CD4-positive, alpha-beta T cell treated with Interferon gamma for 1 hour (primary cell): ENCODE measurements around the gene MSH5.
"Not testable (repeated sequence)": the region's sequence is repeated elsewhere in the genome, so short reads cannot be mapped to it uniquely, and the experiment has no call there.

ENCODE experiments used
- DNase-seq: peaks from one replicate; pipeline ENCODE4 v3.0.0-alpha.2; 2020

MSH5 gene

GRCh38 chr6:31739639-31740396 lies at the start of gene MSH5:
Gene MSH5 (plus strand): TSS chr6:31740005. CDS start chr6:31740467, 462 bp downstream.
- peak; percentile 98 for DNase-seq

- no peak for DNase-seq
Measured at GRCh38 chr6:31690231-31691077, 49.4 kb upstream of the MSH5 start.

- DNase-seq, result no peak
Measured at GRCh38 chr6:31691078-31691463, 48.7 kb upstream of the MSH5 start.

- no peak for DNase-seq
Measured at GRCh38 chr6:31691564-31692108, 48.2 kb upstream of the MSH5 start.

- no peak for DNase-seq
Measured at GRCh38 chr6:31692353-31692752, 47.5 kb upstream of the MSH5 start.

- no peak for DNase-seq
Measured at GRCh38 chr6:31692886-31693285, 46.9 kb upstream of the MSH5 start.

GRCh38 chr6:31693535-31693934 lies 46.3 kb upstream of the MSH5 start:
- DNase-seq, result no peak

- no peak for DNase-seq
Measured at GRCh38 chr6:31697555-31697954, 42.2 kb upstream of the MSH5 start.

- DNase-seq, result no peak
Measured at GRCh38 chr6:31700740-31701401, 38.9 kb upstream of the MSH5 start.

GRCh38 chr6:31701666-31702404 lies 38.0 kb upstream of the MSH5 start:
- no peak for DNase-seq

- DNase-seq, result no peak
Measured at GRCh38 chr6:31702405-31702818, 37.4 kb upstream of the MSH5 start.

- DNase-seq, result peak; percentile 98
Measured at GRCh38 chr6:31702819-31703716, 36.7 kb upstream of the MSH5 start, which contains the start of gene ABHD16A. Gene ABHD16A (minus strand): TSS chr6:31703324. CDS start chr6:31703281, 43 bp downstream.

GRCh38 chr6:31705931-31706330 lies 33.9 kb upstream of the MSH5 start:
- no peak for DNase-seq

GRCh38 chr6:31706599-31706998 lies 33.2 kb upstream of the MSH5 start, which contains the start of gene LY6G6F:
Gene LY6G6F (plus strand): TSS chr6:31706866. CDS start chr6:31706907, 41 bp downstream.
- no peak for DNase-seq

- no peak for DNase-seq
Measured at GRCh38 chr6:31707701-31708100, 32.1 kb upstream of the MSH5 start.

GRCh38 chr6:31708224-31708623 lies 31.6 kb upstream of the MSH5 start:
- no peak for DNase-seq

GRCh38 chr6:31709157-31709556 lies 30.6 kb upstream of the MSH5 start:
- not testable (repeated sequence) for DNase-seq

GRCh38 chr6:31710523-31711219 lies 29.1 kb upstream of the MSH5 start:
- DNase-seq, result no peak

GRCh38 chr6:31711233-31711632 lies 28.6 kb upstream of the MSH5 start:
- DNase-seq, result no peak

- peak; percentile 29 for DNase-seq
Measured at GRCh38 chr6:31712296-31712695, 27.5 kb upstream of the MSH5 start.

GRCh38 chr6:31713465-31713864 lies 26.3 kb upstream of the MSH5 start:
- no peak for DNase-seq
